Testis (tissue), 2 donors: ENCODE measurements around the gene GAB2.

Experiments used
- POLR2A ChIP-seq: fragments of 450-650 bp; IDR thresholded peaks from one replicate; pipeline ENCODE4 v1.6.1; 2017; ENCODE audit warnings: antibody characterized with exemption, mild to moderate bottlenecking, moderate library complexity
- TF ChIP-seq, protein P1 (sequence below), 3 experiments: fragments of 450-650 bp in 2 of 3; fragments of 200-600 bp in 1 of 3; sonication (generic) in 1 of 3; IDR thresholded peaks; one replicate each; pipeline ENCODE4 v1.5.1; 2016 to 2019; ENCODE audit warnings: antibody characterized with exemption in 3 of 3, mild to moderate bottlenecking in 2 of 3, moderate library complexity in 1 of 3

DNA sequence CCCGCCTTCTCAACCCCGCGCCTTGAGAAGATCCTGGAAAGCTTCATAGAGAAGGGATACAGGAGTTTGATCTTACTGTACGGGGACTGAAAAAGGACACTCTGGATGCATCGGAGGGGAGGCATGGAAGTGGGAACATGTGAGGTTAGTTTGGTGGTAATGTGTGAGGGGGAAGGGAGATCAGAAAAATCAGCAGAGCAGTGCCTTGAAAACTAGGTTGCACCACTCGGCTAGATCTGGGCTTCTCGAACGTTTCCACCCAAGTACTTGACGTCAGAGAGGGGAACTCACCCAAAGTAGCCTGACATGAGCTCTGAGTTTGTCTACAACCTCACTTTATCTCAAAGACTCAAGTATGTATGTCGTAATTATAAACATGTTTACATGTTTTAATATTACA is 214.4 kb downstream of the GAB2 start:
- TF ChIP-seq, protein P1, sequence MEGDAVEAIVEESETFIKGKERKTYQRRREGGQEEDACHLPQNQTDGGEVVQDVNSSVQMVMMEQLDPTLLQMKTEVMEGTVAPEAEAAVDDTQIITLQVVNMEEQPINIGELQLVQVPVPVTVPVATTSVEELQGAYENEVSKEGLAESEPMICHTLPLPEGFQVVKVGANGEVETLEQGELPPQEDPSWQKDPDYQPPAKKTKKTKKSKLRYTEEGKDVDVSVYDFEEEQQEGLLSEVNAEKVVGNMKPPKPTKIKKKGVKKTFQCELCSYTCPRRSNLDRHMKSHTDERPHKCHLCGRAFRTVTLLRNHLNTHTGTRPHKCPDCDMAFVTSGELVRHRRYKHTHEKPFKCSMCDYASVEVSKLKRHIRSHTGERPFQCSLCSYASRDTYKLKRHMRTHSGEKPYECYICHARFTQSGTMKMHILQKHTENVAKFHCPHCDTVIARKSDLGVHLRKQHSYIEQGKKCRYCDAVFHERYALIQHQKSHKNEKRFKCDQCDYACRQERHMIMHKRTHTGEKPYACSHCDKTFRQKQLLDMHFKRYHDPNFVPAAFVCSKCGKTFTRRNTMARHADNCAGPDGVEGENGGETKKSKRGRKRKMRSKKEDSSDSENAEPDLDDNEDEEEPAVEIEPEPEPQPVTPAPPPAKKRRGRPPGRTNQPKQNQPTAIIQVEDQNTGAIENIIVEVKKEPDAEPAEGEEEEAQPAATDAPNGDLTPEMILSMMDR (IDR thresholded peaks at IDR 0.05), result no peak
- TF ChIP-seq POLR2A, result no peak
